ENCODE measurements around the gene SFRP2.

- TF ChIP-seq ZNF274 (IDR thresholded peaks at IDR 0.05; ENCODE audit: low read length), result no peak
- TF ChIP-seq ZNF274 (tag by site-specific recombination; IDR thresholded peaks at IDR 0.05; ENCODE audit: borderline replicate concordance), result no peak
- TF ChIP-seq CTCF (tag by site-specific recombination; IDR thresholded peaks at IDR 0.05), result no peak
- no peak for TF ChIP-seq ZNF398 (tag by site-specific recombination; IDR thresholded peaks at IDR 0.05)
- no peak for TF ChIP-seq ZNF560 (tag by site-specific recombination; IDR thresholded peaks at IDR 0.05; ENCODE audit: borderline replicate concordance)
- no peak for TF ChIP-seq ZNF148 (tag by site-specific recombination; IDR thresholded peaks at IDR 0.05; ENCODE audit: borderline replicate concordance)
- TF ChIP-seq ZNF26 (tag by site-specific recombination; IDR thresholded peaks at IDR 0.05), result no peak
- no peak for TF ChIP-seq ZNF202 (tag by site-specific recombination; IDR thresholded peaks at IDR 0.05; ENCODE audit: borderline replicate concordance)
- TF ChIP-seq, protein P1, sequence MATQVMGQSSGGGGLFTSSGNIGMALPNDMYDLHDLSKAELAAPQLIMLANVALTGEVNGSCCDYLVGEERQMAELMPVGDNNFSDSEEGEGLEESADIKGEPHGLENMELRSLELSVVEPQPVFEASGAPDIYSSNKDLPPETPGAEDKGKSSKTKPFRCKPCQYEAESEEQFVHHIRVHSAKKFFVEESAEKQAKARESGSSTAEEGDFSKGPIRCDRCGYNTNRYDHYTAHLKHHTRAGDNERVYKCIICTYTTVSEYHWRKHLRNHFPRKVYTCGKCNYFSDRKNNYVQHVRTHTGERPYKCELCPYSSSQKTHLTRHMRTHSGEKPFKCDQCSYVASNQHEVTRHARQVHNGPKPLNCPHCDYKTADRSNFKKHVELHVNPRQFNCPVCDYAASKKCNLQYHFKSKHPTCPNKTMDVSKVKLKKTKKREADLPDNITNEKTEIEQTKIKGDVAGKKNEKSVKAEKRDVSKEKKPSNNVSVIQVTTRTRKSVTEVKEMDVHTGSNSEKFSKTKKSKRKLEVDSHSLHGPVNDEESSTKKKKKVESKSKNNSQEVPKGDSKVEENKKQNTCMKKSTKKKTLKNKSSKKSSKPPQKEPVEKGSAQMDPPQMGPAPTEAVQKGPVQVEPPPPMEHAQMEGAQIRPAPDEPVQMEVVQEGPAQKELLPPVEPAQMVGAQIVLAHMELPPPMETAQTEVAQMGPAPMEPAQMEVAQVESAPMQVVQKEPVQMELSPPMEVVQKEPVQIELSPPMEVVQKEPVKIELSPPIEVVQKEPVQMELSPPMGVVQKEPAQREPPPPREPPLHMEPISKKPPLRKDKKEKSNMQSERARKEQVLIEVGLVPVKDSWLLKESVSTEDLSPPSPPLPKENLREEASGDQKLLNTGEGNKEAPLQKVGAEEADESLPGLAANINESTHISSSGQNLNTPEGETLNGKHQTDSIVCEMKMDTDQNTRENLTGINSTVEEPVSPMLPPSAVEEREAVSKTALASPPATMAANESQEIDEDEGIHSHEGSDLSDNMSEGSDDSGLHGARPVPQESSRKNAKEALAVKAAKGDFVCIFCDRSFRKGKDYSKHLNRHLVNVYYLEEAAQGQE (tag by site-specific recombination; IDR thresholded peaks at IDR 0.05), result no peak
- no peak for TF ChIP-seq ZNF501 (tag by site-specific recombination; IDR thresholded peaks at IDR 0.05)
These were observed 12.3 kb downstream of the SFRP2 start for GRCh38 chr4:153776601-153777000.
